Mucosa of rectum (tissue), 2 donors: ENCODE data around the gene LGR4.

Experiments used
- H3K27ac ChIP-seq, 2 donors: one replicate each; pipeline ENCODE4 v1.7.0; 2013; ENCODE audit warnings: inconsistent platforms in 2 of 2, low read depth in 2 of 2, low read length in 2 of 2
- H3K27me3 ChIP-seq, 2 donors: one replicate each; pipeline ENCODE4 v1.7.0; 2013; ENCODE audit warnings: low read length in 2 of 2; ENCODE audit not compliant: control insufficient read depth in 2 of 2, insufficient read depth in 2 of 2
- H3K36me3 ChIP-seq, 2 donors: one replicate each; pipeline ENCODE4 v1.7.0; 2013; ENCODE audit warnings: low read length in 2 of 2; ENCODE audit not compliant: control insufficient read depth in 2 of 2, insufficient read depth in 2 of 2
- H3K4me1 ChIP-seq, 2 donors: one replicate each; pipeline ENCODE4 v1.7.0; 2013; ENCODE audit warnings: low read length in 2 of 2, mild to moderate bottlenecking in 1 of 2; ENCODE audit not compliant: control insufficient read depth in 2 of 2, insufficient read depth in 2 of 2
- H3K4me3 ChIP-seq, 2 donors: one replicate each; pipeline ENCODE4 v1.7.0; 2013; ENCODE audit warnings: low read length in 2 of 2
- H3K9ac ChIP-seq, 2 donors: one replicate each; pipeline ENCODE4 v1.7.0; 2013; ENCODE audit warnings: low read length in 2 of 2, low read depth in 1 of 2, mild to moderate bottlenecking in 1 of 2
- H3K9me3 ChIP-seq, 2 donors: one replicate each; pipeline ENCODE4 v1.7.0; 2013; ENCODE audit warnings: low read length in 2 of 2; ENCODE audit not compliant: control insufficient read depth in 2 of 2
- donor health status: healthy.
- donor health status: Normal muscosa, but diverticular disease.

LGR4 gene

DNA sequence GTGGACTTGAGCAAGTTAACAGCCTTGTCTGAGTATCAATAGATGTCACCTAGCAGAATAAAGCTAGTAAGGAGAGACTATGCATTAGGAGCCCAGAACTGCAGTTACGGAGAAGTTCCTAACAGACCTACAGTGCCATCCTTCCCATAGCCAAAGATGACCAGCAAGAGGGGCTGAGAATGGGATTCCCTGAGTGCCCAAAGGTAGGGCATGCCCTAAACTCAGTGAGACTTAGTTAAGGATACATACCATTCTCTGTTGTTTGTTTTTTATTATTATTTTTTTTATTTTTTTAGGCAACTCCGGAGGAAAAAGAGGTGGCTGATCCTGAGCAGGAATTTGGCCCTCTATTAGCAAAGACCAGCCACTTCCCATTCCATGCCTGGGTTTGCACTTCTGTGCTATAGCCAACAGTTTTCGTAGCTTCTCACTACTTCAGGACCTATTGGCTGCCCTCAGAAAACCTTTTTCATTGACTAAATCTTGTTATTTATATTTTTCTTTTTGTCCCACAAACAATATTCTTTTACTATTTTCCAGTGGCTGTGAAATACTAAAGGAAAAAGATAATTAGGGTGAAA is 76.2 kb downstream of the LGR4 start:
- Histone ChIP-seq H3K9ac (peak overlapping the region in 1 of 2 donors; percentile 57), H3K4me1 (peaks cover 41 to 68% of the 10 kb centered on the region in 2 donors), H3K27ac (peak overlapping the region; percentile 60 to 80), H3K36me3 (no peaks in the 10 kb centered on the region), H3K27me3 (no peaks in the 10 kb centered on the region), H3K4me3 (peak overlapping the region; percentile 27 to 43), H3K9me3 (no peaks in the 10 kb centered on the region)

DNA sequence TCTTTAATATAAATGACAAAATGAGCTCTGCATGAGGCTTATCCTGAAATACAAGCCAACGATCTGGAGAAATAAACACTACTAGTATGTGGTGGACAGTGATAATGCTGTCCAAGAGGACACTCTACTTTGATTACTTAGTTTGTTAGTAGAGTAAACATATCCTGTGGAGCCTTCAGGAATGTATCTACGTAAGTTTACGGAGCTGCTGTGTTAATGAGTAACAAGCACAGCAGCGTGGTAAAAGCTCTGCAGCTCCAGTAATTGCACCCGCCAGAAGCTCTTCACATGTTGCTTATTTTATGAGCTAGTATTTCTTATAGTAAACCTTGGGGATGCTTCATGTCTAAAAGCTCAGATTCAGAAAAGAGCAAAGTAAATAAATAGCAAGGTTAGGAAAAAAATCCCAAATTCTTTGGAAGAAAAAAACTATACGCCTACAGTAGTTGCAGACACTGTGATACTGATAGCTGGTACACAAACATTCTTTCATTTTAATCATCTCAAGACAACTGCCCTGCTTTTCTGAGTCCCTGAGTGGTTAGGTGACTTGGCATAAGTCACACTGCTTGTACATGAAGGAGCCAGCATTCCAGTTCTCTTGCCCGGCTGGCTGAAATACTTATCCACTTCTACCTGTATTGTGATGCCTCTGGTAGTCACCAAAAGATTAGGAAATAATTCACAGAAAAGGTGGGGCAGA is 76.9 kb downstream of the LGR4 start:
- Histone ChIP-seq H3K36me3 (no peaks in the 10 kb centered on the region), H3K9ac (peak overlapping the region in 1 of 2 donors; percentile 57), H3K9me3 (no peaks in the 10 kb centered on the region), H3K4me1 (peaks cover 41 to 67% of the 10 kb centered on the region in 2 donors), H3K4me3 (peak overlapping the region; percentile 27 to 43), H3K27me3 (no peaks in the 10 kb centered on the region), H3K27ac (peak overlapping the region; percentile 33 to 80)

DNA sequence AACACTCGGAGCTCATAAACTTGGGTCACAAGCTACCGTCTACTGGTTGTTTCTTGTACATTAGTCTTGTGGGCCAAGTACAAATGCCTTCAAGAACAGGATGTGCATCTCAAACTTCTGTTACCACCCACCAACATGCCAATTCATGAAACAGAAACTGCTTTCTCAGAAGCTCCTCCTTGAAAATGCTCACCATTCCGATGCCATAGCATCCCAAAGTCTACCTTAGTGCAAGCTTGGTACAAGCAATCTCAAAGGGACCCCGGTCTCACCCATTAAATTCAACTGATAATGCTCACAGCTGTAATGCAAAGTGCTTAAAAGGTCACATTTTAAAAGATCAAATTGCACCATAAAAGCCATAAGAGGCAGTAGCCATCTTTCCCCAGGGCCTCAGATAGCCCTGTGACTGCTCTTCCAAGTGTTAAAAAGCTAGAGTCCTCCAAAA is 77.8 kb downstream of the LGR4 start:
- Histone ChIP-seq H3K4me3 (no peak overlapping the region), H3K4me1 (peaks cover 44 to 72% of the 10 kb centered on the region in 2 donors), H3K36me3 (no peaks in the 10 kb centered on the region), H3K9ac (no peak overlapping the region), H3K9me3 (no peaks in the 10 kb centered on the region), H3K27ac (peak overlapping the region; percentile 28 to 80), H3K27me3 (no peaks in the 10 kb centered on the region)

DNA sequence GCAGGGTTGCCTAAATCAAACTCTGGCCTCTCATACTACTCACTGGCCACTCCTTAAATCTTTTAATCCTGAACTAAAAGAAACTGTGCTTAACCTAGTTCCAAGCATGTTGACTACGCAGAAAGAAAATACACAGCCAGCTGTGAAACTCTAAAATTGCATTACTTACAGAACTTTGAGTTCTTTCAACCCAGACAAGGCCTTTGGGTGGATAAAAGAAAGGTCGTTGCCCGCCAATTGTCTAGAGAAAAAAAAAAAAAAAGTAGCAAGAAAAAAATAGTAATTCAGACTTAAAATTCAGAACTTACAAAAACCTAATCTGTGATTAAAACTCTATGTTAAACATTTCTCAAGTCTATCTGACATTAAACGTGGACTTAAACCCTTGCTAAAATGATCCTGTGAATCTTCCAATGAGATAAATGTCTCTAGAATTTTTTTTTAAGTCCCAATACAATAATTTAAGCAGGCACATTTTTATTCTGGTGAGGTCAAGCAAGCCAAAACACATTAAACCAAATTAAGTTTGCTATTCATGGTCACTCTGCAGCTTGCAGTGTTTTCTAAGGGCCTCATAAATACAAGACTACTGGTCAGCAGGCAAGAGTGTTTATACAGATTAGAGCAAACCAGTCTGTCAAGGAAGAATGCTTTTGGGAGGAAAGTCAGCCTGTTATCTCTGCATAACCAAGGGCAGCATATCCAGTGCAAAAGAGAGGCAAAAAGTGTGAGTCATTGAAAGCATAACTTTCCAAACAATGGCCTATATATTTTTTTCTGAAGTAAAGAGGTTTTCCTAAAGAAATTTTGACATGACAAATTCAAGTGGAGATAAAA is 80.1 kb downstream of the LGR4 start:
- H3K27ac ChIP-seq: peak overlapping the region; percentile 14 to 45
- no peaks in the 10 kb centered on the region for H3K9me3 ChIP-seq
- H3K9ac ChIP-seq: no peak overlapping the region
- H3K4me1 ChIP-seq: peaks cover 36 to 56% of the 10 kb centered on the region in 2 donors
- peak overlapping the region in 1 of 2 donors; percentile 5 for H3K4me3 ChIP-seq
- H3K27me3 ChIP-seq: no peaks in the 10 kb centered on the region
- no peaks in the 10 kb centered on the region for H3K36me3 ChIP-seq

DNA sequence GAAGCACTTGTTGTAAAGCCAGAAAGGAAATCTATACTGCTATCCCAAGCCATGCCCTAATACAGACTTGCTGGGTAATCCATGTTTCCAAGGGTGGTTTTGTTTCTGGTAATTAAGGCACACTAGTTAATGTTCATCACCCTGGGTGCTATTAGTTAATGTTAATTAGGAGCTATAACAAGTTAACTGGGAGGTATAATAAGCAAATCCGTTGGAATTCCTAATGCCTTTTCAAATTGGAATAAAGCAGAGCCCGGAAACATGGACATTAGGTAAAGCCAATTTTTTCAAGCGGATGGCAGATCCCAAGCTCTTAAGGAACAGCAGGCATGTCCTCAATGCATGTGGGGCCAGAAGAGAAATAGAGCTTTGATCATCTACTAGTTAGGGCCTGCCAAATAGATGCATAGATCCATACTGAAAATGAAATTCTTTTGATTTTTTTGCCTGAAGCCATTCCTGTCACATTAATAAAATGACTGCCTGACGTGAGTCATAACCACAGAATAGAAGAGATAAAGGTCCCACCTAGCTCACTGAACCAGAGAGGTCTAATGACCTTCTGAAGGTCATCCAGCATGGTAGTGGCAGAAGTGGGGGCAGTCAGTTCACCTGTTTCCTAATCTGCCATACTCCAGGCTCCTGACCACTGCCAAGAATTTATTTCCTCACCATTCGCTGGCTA is 81.1 kb downstream of the LGR4 start:
- no peaks in the 10 kb centered on the region for H3K36me3 ChIP-seq
- H3K4me3 ChIP-seq: no peak overlapping the region
- no peaks in the 10 kb centered on the region for H3K27me3 ChIP-seq
- peak overlapping the region in 1 of 2 donors; percentile 37 for H3K27ac ChIP-seq
- H3K9ac ChIP-seq: no peak overlapping the region
- H3K9me3 ChIP-seq: no peaks in the 10 kb centered on the region
- H3K4me1 ChIP-seq: peaks cover 26 to 46% of the 10 kb centered on the region in 2 donors

DNA sequence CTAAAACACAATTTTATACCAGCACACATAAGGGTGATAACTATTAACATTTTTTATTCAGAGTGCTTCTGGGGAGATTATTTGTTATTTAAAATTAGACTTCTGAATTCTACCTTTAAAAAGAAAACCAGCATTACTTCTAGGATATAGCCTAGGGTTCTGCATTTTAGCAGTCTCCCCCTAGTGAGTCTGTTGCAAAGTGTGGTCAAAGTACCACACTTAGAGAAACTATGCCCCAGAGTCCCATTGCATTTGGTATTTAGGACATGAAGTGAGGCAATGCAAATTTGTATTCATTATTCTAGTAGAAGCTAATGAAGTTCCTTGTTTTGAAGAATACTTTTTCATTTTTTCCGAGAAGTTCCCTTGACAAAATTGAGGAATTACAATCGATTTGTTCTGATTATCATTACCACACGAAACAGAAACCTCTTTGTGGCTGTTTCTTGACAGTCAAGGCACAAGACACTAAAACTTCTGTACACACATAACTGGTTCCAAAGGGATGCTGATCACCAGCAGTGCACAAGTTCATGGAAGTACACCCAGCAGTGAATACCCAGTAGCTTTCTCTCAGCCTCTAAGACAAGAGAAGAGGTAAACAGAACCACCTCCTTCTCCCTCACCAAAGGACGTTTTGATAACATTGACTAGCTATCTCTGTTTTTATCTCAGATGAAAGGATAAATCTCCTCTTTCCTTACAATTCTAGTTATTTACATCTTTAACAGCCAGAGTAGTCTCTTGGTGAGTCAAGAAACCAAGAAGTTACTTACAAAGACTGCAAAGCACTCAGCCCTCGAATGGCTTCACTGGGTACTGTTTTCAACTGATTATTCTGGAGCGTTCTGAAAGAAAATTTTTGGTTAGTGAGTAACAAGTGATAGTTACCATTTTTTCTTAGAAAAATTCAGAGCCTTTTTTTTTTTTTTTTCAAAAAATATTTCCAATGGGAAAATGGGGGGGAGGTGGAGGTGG is 82.0 kb downstream of the LGR4 start:
- H3K9me3 ChIP-seq: no peaks in the 10 kb centered on the region
- H3K36me3 ChIP-seq: no peaks in the 10 kb centered on the region
- H3K27me3 ChIP-seq: no peaks in the 10 kb centered on the region
- H3K4me3 ChIP-seq: no peak overlapping the region
- H3K27ac ChIP-seq: no peak overlapping the region
- H3K4me1 ChIP-seq: peaks cover 25 to 38% of the 10 kb centered on the region in 2 donors
- H3K9ac ChIP-seq: peak overlapping the region in 1 of 2 donors; percentile 19

DNA sequence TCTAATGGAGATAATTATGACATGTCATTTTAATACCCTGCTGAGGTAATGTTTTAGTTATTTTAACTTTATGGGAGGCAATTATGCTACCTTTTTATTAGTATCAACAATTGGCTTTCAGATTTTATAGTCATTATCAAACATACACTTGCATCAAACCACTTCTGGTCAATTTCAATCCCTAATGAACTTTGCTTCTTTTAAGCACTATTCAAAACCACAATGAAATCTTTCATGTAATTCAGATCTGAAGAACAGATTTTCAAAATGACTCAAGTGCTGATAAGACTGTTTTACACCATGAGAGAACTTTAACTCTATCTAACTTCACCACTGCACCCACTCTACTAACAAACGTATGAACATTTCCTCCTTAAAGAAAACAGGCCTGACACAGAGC is 83.7 kb downstream of the LGR4 start:
- Histone ChIP-seq H3K36me3 (peaks cover 7% of the 10 kb centered on the region in 2 donors), H3K9me3 (no peaks in the 10 kb centered on the region), H3K4me1 (peaks cover 14 to 25% of the 10 kb centered on the region in 2 donors), H3K27me3 (no peaks in the 10 kb centered on the region), H3K4me3 (peak overlapping the region in 1 of 2 donors; percentile 37), H3K9ac (no peak overlapping the region), H3K27ac (peak overlapping the region; percentile 39 to 56)

DNA sequence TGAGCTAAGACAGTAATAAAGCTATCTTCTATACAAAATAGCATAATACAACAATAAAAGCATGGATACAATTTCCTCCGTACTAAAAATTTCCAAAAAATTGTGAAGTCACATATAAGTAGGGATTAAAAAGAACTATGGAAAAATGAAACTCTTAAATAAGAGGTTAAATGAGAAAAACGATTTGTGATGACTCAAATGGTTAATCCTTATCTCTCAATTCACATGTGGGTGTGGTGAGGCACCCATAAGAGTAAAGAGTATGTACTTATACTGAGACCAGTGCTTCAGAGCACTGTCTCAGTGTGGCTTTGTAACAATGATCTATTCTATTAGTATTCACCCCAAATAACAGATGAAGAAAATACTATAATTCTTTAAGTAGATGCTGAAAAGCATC is 84.6 kb downstream of the LGR4 start:
- Histone ChIP-seq H3K4me3 (no peak overlapping the region), H3K9ac (no peak overlapping the region), H3K4me1 (peaks cover 13 to 23% of the 10 kb centered on the region in 2 donors), H3K36me3 (peaks cover 7 to 12% of the 10 kb centered on the region in 2 donors), H3K27me3 (no peaks in the 10 kb centered on the region), H3K9me3 (no peaks in the 10 kb centered on the region), H3K27ac (peak overlapping the region in 1 of 2 donors; percentile 7)

DNA sequence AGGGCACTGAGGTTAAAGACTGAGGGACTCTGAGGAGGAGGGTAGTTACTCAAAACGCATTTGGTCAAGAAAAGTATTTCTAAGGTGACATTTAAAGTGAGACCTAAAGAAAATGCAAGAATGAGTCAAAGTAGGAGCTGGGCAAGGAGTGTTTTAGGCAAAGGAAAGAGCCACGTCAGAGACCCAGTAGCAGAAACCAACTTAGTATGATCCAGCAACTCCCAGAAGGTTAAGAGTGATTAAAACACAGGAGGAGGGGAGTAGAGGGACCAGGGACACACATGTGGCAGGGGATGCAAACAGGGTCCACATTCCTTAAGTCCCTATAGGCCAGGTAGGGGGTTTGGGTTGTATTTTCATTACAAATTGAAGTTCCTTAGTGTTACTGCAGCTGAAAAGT is 85.2 kb downstream of the LGR4 start:
- peaks cover 7 to 12% of the 10 kb centered on the region in 2 donors for H3K36me3 ChIP-seq
- no peaks in the 10 kb centered on the region for H3K9me3 ChIP-seq
- no peak overlapping the region for H3K27ac ChIP-seq
- no peaks in the 10 kb centered on the region for H3K27me3 ChIP-seq
- H3K4me1 ChIP-seq: peaks cover 9 to 16% of the 10 kb centered on the region in 2 donors
- no peak overlapping the region for H3K4me3 ChIP-seq
- no peak overlapping the region for H3K9ac ChIP-seq
